ENCODE measurements around the gene UBIAD1.

Gene UBIAD1

GRCh38 chr1:11280719-11281376 is 7.8 kb downstream of the UBIAD1 start:
- H3K27ac ChIP-seq: no peak overlapping the region

GRCh38 chr1:11281518-11282331 is 8.7 kb downstream of the UBIAD1 start:
- no peak overlapping the region for H3K27ac ChIP-seq

More at GRCh38 chr1:11280719-11281376, 7.8 kb downstream of the UBIAD1 start:
- TF ChIP-seq, protein P1, sequence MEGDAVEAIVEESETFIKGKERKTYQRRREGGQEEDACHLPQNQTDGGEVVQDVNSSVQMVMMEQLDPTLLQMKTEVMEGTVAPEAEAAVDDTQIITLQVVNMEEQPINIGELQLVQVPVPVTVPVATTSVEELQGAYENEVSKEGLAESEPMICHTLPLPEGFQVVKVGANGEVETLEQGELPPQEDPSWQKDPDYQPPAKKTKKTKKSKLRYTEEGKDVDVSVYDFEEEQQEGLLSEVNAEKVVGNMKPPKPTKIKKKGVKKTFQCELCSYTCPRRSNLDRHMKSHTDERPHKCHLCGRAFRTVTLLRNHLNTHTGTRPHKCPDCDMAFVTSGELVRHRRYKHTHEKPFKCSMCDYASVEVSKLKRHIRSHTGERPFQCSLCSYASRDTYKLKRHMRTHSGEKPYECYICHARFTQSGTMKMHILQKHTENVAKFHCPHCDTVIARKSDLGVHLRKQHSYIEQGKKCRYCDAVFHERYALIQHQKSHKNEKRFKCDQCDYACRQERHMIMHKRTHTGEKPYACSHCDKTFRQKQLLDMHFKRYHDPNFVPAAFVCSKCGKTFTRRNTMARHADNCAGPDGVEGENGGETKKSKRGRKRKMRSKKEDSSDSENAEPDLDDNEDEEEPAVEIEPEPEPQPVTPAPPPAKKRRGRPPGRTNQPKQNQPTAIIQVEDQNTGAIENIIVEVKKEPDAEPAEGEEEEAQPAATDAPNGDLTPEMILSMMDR (IDR thresholded peaks at IDR 0.05): no peak
- no peak for TF ChIP-seq ZFX (IDR thresholded peaks at IDR 0.05; ENCODE audit: borderline replicate concordance)

DNA sequence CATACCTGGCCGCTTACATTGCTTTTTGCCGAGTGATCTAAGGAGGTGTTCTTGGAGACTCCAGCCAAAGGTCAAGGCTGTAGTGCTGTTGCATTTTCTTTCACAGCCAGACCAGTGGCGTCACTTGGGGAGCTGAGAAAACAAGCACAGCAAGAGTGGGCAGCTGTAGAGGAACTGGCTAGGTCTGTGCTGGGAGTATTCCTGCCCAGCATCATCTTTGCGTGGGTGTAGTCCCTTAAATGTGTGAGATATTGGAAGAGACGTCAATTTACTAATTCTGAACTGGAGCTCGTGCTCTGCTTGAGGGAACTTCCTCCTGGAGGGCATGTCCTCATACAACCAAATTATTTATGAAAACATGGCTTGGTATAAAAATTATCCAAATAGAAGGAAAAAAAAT is 10.2 kb downstream of the UBIAD1 start:
- H3K27ac ChIP-seq: no peak overlapping the region
- no peak for TF ChIP-seq ZFX (IDR thresholded peaks at IDR 0.05; ENCODE audit: borderline replicate concordance)
- TF ChIP-seq, protein P1 (IDR thresholded peaks at IDR 0.05): no peak

More at GRCh38 chr1:11281518-11282331, 8.7 kb downstream of the UBIAD1 start:
- TF ChIP-seq ZFX (IDR thresholded peaks at IDR 0.05; ENCODE audit: borderline replicate concordance): no peak

DNA sequence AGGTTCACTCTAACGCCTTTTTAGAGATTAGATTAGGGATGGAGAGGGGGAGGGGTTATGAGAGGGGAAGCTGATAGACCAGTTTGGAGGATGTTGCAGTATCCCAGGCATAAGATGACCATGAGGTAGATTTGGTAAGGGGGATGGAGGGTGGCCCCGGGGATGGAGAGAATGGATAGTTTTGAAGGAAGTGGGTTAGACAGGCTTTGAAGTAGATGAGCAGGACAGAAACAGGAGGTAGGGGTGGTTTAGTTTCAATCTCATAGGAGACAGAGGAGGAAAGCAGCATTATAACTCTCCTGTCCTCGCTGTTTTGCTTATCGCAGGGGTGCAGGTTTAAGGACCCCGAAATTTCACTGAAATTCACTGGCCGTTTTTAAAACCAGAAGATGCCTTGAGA is 11.8 kb downstream of the UBIAD1 start:
- no peak for TF ChIP-seq ZFX (IDR thresholded peaks at IDR 0.05; ENCODE audit: borderline replicate concordance)
- TF ChIP-seq, protein P1 (IDR thresholded peaks at IDR 0.05): no peak
- H3K27ac ChIP-seq: no peak overlapping the region

DNA sequence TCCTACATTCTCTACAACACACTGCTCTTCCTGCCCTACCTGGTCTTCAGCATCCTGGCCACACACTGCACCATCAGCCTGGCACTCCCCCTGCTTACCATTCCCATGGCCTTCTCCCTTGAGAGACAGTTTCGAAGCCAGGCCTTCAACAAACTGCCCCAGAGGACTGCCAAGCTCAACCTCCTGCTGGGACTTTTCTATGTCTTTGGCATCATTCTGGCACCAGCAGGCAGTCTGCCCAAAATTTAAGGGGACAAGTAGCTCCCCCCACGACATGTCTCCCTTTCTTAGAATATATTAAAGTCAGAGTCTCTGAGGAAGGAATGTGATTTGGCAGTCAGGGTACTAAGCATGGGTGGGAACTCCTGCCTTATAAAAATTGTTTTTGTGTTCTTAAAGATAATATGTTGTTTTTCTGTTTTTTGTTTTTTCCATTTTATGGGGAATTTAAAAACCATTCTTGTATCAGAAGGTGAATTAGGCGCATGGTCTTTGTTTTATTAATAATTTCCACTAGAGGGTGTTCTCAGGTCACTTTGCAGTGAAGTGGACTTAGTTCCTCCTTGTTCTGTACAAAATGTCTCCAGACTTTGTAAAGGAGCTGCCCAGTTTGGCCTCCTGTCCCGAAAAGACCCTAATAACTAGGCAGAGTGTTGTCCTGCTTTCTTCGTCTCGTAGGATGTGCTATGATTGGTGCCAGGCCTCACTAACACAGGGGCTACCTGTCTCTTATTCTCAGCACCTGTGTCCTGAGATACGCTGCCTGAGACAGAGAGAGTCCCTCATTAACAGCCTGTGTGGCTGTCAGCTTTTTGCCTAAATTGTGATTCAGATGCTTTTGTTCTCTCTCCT is 13.1 kb downstream of the UBIAD1 start:
- TF ChIP-seq ZFX (IDR thresholded peaks at IDR 0.05; ENCODE audit: borderline replicate concordance): no peak
- TF ChIP-seq, protein P1 (IDR thresholded peaks at IDR 0.05): peak; percentile 53
- no peak overlapping the region for H3K27ac ChIP-seq

- no peak overlapping the region for H3K27ac ChIP-seq
- TF ChIP-seq, protein P1 (IDR thresholded peaks at IDR 0.05): no peak
Observed at GRCh38 chr1:11286735-11287410, 13.9 kb downstream of the UBIAD1 start.

DNA sequence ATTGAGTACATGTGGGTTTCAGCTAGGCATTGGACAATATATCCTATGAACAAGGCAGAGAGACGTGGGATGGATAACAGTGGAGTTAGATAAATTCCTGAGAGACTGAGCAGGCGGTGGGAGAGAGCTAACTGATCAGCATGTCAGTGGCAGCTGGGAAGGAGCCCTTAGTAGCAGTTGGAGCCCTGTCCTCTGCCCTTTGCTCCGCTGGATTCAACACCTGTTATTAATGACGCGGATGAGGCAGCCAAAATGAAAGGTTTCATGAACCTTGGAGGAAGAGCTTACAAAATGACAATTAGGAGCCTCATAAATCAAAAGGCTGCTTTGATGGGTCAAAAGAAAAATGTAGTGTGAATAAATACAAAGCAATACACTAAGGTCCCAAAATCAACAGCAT is 16.1 kb downstream of the UBIAD1 start:
- H3K27ac ChIP-seq: no peak overlapping the region
- TF ChIP-seq, protein P1 (IDR thresholded peaks at IDR 0.05): no peak
- TF ChIP-seq ZFX (IDR thresholded peaks at IDR 0.05; ENCODE audit: borderline replicate concordance): no peak
